HG03457 (cell line): ENCODE results near the gene TMEM158.

ENCODE experiments used
- ATAC-seq: cut with Tn5 transposase; IDR thresholded peaks from one replicate; pipeline ENCODE4 v1.9.1; 2021; ENCODE audit warnings: moderate number of reproducible peaks; ENCODE audit not compliant: unreplicated experiment

TMEM158 gene

DNA sequence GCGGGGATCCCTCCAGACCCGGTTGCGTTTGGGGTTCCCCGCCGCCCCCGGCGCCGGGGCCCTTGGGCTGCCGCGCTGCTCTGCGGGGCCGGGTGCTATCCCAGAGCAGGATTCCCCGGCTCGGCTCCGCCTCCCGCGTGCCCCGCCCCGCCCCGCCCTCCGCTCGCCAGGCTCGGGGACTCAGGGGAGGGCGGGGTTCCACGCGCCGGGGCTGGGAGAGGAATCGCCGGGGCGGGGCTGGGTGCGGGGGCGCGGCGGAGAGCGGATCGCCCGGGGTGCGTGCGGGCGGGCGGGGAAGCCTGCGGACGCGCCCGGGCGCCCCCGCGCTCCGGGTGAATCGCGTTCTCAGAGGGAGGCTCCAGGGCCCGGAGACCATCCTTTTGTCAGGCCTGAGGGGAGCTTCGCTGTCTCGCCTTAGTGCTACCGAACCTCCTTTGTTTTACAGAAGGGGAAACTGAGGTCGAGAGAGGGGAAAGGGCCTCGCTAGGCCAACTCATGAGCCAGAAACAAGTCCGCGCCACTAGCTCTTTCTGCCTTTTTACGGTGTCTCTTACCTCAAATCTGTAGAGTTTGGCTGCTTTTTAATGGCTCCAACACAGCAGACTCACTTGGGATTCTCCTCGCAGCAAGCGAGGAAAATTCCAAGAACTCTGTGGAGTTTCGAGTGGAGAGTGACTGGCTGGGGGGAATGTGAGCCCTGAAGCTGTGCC is at the start of gene TMEM158:
TSS of gene TMEM158 (minus strand) at position 82 of the 710 bp plus-strand sequence. CDS start 260 bp downstream, outside the sequence.
- ATAC-seq: peak; percentile 65

DNA sequence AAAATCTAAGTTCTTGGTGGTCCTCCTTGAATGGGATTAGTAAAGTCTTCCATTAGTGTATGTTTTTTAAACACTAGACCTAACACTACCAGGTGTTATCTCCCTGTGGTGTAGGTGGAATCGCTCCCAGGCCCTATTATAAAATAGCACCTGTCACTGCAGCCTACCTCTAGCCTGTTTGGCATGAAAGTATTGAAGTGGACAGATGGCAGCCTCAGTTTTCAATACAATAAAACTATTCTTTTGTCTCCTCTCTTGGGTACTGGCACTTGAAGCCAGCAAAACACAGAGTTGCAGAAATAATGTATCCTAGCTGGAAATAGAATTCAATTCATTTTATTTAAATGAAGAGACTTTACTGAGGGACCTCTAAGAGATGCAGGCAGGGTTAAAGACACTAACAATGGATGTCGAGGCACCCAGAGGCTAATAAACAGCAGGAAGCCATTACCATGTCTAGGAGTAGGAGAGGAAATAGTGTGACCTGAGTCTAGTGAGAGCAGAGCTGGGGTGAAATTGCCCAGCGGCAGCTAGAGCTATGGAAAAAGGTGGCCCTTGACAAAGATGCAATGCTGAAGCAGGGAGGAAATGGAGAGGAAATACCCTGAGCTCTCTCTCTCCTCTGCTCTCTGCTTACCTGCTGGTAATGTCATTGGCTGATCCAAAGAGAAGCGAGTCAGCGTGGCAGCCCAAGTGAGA is 49.1 kb upstream of the TMEM158 start:
- no peak for ATAC-seq

DNA sequence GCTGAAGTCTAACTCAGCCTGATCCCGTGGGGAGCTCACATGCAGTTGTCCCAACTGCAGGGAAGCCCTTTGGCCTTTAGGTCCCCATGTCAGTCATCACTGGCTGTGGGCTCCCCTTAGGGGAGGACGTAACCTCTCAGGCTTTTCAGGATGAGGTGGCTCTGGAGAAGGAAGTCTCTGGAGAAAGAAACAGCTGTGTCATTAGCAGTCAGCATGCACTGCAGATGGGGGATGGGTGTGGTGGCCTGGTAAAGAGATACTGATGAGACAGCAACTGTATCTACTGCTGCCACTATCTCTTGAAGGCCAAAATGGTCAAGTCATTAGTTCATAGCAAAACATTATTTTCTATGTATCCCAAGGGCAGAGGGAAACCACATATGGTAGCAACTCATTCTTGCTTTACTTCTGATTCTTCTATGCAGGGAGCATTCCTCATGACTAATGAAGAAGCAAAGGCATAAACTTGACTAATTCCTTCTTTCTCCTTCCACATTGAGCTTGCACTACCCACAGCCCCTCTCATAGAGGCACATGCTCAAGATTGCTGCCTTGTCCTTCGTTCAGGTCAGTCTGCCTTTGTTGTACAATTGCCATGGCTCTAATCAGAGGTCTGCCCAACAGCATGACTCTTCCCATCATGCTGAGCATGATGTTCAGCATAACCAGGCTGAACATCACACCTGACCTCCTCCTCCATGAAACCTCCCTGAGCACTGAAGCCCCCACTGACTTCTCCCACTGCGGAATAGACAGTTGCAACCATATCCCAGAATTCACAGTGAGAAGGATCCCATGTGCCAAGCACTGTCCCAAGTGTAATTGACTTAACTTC is 47.8 kb upstream of the TMEM158 start:
- no peak for ATAC-seq

- no peak for ATAC-seq
Observed at GRCh38 chr3:45272828-45273470, 46.9 kb upstream of the TMEM158 start.

DNA sequence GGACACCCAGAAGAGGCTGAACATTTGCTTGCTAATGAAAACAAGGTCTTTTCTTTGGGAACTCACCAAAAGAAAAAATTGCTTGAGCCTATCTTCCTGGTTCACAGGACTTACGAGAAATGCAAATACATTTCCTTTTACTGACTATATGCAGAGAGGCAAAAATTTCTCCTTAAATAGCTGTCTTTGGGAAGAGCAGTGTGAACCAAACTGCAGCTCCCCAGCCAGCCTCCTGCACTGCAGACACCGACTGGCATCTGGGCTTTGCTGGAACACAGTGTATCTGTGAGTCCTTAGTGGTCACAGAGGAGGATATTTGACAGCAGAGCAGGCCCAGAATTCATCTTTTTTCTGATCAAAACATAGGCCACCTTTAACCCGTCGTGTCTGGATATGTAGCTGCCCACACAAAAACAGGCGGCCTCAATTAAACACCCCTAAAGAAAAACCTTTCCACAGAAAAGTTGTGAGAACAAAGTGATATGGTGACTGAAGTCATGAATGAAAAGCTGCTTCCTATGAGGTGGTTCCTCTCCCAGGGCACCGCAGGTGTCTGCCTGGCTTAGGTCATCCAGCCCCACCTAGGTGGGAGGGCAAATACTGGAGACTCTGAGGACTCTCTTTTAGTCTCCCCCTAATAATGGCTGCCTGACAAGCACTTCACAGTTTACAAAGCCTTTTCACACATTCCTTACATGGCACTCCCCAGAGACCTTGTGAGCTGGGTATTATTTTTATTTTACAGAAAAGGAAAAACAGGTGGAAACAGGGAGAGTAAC is 46.1 kb upstream of the TMEM158 start:
- no peak for ATAC-seq

- ATAC-seq: no peak
Observed at GRCh38 chr3:45269952-45270351, 43.9 kb upstream of the TMEM158 start.

GRCh38 chr3:45267097-45267496 is 41.0 kb upstream of the TMEM158 start:
- no peak for ATAC-seq

GRCh38 chr3:45261333-45262110 is 35.4 kb upstream of the TMEM158 start:
- ATAC-seq: no peak

- ATAC-seq: no peak
Observed at GRCh38 chr3:45259133-45259532, 33.0 kb upstream of the TMEM158 start.

DNA sequence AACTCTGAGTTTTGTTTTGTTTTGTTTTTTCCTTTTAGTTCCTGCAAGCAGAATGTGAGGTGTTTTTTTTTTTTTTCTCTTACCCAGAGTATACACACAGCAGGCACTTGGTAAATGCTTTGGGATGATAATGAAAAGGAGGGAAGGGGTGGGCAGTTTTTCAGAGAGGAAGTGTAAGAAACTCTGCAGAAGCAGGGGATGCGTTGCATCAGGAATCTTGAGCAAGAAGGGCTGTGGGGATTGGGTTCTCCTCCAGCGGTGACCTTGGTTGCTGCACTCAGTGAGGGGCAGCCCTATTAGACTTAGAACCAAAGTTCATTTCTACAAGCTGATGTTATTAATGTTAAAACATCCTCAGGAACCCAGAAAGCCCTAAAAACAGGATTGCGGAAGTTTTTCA is 32.2 kb upstream of the TMEM158 start:
- no peak for ATAC-seq

- ATAC-seq: no peak
Observed at GRCh38 chr3:45253316-45253715, 27.2 kb upstream of the TMEM158 start.

DNA sequence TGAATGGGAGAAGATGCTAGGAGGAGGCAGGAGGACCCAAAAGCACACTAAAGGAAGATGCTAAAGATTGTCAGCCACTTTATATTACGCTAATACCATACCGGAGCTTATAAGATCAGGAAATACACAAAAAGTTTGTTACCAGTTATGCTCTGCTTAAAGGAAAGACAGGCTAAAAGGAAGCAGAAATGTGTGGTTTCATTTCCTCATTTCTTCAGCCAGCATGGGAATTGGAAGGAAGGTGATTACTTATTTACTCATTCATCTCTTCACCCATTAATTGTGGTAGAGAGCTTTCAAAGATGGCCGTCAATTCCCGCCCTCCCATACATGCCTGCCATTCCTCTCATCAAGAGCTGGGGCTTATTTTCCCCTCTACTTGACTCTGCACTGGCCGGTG is 26.7 kb upstream of the TMEM158 start:
- no peak for ATAC-seq

DNA sequence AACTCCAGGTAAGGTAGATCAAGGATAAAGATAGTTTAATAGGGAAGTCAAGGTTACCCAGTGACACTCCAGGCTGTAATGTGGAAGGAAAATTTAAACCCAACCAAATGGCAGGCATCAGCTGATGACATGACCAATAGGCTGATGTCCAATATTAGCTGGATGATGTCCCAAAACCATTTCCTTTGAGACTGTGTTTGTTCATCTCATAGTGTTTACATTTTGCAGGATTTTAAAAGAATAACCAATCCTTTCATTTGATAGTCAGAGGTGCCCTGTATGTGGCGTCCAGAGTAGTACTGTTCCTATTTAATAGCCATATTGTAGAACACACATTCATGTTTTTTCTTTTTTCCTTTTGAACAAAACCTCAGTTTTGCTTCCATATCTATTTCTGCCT is 23.3 kb upstream of the TMEM158 start:
- no peak for ATAC-seq

DNA sequence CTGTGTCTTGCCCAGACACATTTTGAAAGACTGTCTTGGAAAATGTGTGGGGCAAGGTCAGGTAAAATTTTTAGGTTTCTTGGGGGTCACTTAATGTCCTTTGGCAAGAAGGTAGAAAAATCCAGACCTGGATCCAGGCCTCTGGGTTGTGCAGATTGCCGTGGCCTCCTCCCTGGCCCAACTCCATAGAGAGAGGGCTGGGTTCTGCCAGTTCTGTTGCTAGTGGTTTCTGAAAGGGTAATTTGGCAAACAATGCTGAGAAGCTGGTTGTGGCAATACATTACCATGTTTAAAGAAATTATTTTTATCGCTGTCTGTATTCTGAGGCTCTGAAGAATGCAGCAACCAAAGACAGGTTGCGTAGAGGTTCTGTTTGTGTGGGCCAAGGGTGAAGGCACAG is 20.2 kb upstream of the TMEM158 start:
- ATAC-seq: no peak

- ATAC-seq: no peak
Observed at GRCh38 chr3:45244356-45244755, 18.3 kb upstream of the TMEM158 start.

DNA sequence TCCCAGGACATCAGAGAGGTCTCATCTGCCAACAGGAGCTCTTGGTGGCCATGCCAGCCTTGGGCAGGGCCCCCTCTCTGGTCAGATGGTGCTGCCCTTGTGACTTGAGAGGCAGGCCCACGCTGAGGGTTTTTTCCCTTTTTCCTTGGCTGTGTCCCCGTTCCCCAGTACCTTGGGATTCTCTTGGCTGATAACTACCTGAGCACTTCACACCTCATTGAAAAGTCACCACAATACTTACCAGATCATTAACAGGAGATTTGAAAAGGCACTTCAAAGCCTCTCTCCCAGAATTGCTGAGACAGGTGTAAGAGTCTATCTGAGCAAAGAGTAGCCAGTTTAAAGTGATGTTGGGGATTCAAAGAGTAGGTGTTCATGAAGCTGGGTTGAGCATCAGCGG is 15.1 kb upstream of the TMEM158 start:
- no peak for ATAC-seq

DNA sequence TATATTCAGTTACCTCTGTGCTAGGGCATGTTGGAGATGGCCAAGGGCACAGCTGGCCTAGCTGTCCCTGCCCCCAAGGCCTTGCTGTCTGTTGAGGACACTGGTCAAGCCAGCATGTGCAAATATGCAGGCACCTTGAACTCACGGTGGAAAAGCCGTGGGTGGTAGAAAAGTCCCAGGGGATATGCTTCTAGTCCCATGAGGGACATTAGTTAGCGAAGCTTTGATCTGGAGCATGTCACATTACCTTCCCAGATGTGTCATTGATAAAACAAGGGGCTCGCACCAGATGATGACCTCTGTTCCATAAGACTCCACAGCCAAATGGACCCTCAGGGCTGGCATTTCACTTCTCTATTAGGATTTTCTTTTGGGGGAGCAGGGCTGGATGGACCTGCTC is 14.2 kb upstream of the TMEM158 start:
- ATAC-seq: no peak

DNA sequence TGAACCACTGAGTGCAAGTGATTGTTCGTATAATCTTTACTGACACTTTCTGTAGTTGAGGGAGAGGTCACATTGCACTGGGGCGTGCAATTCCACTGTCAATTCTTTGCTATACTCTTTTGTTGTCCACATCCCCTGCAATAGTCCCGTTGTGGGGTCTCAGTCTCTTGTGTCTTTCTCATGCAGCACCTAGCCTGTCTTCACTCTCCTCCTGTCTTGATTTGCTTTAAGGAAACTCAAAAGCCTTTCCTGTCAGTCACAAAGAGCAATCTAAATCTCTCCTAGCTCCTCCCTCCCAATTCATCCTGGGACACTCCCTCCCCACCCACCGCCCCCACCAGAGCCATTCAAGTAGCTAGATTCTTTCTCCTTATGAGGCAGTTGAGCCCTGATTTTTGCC is 13.2 kb upstream of the TMEM158 start:
- no peak for ATAC-seq

- ATAC-seq: no peak
Observed at GRCh38 chr3:45236964-45237363, 10.9 kb upstream of the TMEM158 start.

DNA sequence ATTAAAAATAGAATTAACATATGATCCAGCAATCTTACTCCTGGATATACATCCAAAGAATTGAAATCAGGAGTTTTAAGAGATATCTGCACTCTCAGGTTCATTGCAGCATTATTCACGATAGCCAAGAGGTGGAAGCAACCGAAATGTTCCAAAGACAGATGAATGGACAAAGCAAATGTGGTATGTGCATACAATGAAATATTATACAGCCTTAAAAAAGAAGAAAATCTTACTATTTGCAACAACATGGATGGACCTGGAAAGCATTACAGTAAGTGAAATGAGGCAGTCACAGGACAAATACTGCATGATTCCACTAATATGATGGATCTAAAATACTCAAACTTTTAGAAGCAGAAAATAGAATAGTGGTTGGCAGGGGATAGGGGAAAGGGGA is 9.3 kb upstream of the TMEM158 start:
- ATAC-seq: no peak
